ENCODE results near the gene RNF126. TPM values are rescaled to one million over a fixed set of nuclear protein-coding genes. Genes with fewer than 3 reads are reported as not detected.
A peak's percentile ranks its signal among the peaks of the same experiment; 100 is the strongest.

The RNF126 gene
- total RNA-seq, 2 experiments from 2014 or later: 80.6 to 82.2 TPM

- ChIA-PET POLR2A (no interaction called here), CTCF (no interaction called here)
- no peak for DNase-seq
- peaks cover 11% of the 10 kb centered on the region for H3K27me3 Mint-ChIP-seq
- peaks cover 2% of the 10 kb centered on the region for H3K4me1 Mint-ChIP-seq
- no peak within 1 kb of the TSS for H3K4me3 Mint-ChIP-seq
- H3K9me3 Mint-ChIP-seq: no peaks in the 10 kb centered on the region
- H3K36me3 Mint-ChIP-seq (ENCODE audit: low read depth): no peaks in the 10 kb centered on the region
- no peak within 1 kb of the TSS for H3K27ac Mint-ChIP-seq
These were observed 32.4 kb upstream of the RNF126 start, which contains the start of gene PRSS57 for GRCh38 chr19:695352-695949. Gene PRSS57 (minus strand): TSS chr19:695452. CDS start chr19:695430, 22 bp downstream.

- DNase-seq: no peak
- no peak overlapping the region for H3K27ac Mint-ChIP-seq
- no peak overlapping the region for H3K4me3 Mint-ChIP-seq
- H3K4me1 Mint-ChIP-seq: peaks cover 2% of the 10 kb centered on the region
- no peaks in the 10 kb centered on the region for H3K36me3 Mint-ChIP-seq (ENCODE audit: low read depth)
- peaks cover 11% of the 10 kb centered on the region for H3K27me3 Mint-ChIP-seq
- ChIA-PET POLR2A (no interaction called here), CTCF (no interaction called here)
- no peaks in the 10 kb centered on the region for H3K9me3 Mint-ChIP-seq
These were observed 31.7 kb upstream of the RNF126 start for GRCh38 chr19:694481-695351.

GRCh38 chr19:690203-690602, 27.2 kb upstream of the RNF126 start:
- H3K4me3 Mint-ChIP-seq: no peak overlapping the region
- POLR2A ChIA-PET: no interaction called here
- H3K9me3 Mint-ChIP-seq: no peaks in the 10 kb centered on the region
- no peak for DNase-seq
- H3K36me3 Mint-ChIP-seq (ENCODE audit: low read depth): no peaks in the 10 kb centered on the region
- no peaks in the 10 kb centered on the region for H3K4me1 Mint-ChIP-seq
- CTCF ChIA-PET: no interaction called here
- no peak overlapping the region for H3K27ac Mint-ChIP-seq
- peaks cover 7% of the 10 kb centered on the region for H3K27me3 Mint-ChIP-seq

GRCh38 chr19:688992-689391, 26.0 kb upstream of the RNF126 start:
- Mint-ChIP-seq H3K9me3 (no peaks in the 10 kb centered on the region), H3K27me3 (no peaks in the 10 kb centered on the region), H3K4me3 (no peak overlapping the region), H3K27ac (no peak overlapping the region), H3K36me3 (ENCODE audit: low read depth) (no peaks in the 10 kb centered on the region), H3K4me1 (no peaks in the 10 kb centered on the region)
- DNase-seq: no peak
- CTCF ChIA-PET: no interaction called here
- POLR2A ChIA-PET: no interaction called here

GRCh38 chr19:688214-688613, 25.2 kb upstream of the RNF126 start:
- no peak overlapping the region for H3K27ac Mint-ChIP-seq
- no peaks in the 10 kb centered on the region for H3K36me3 Mint-ChIP-seq (ENCODE audit: low read depth)
- CTCF ChIA-PET: no interaction called here
- no peak for DNase-seq
- no peak overlapping the region for H3K4me3 Mint-ChIP-seq
- no peaks in the 10 kb centered on the region for H3K4me1 Mint-ChIP-seq
- no peaks in the 10 kb centered on the region for H3K9me3 Mint-ChIP-seq
- POLR2A ChIA-PET: no interaction called here
- H3K27me3 Mint-ChIP-seq: no peaks in the 10 kb centered on the region

DNA sequence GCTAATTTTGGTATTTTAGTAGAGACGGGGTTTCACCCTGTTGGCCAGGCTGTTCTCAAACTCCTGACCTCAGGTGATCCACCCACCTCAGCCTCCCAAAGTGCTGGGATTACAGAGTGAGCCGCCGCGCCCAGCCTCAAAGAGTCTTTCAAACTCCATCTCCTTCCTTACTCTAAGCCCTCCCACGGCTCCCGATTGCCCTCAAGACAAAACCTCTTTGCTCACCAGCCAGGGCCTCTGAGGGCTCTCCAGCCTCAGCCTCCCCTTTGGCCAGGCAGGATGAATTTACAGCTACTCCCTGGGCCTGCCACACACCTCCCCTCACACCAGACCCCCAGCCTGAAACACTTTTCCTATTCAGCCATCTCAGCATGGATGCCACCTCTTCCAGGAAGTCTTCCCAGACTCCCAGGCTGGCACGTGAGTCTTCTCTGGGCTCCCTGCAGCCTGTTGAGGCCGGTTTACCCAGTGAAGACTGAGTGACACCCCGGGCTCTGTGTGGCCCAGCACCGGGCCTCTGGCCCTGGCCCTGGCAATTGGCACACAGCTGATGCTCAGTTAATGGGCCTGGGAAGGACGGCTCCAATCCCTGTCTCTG, 24.7 kb upstream of the RNF126 start:
- ChIA-PET CTCF (no interaction called here), POLR2A (no interaction called here)
- no peak for DNase-seq
- Mint-ChIP-seq H3K4me3 (no peak overlapping the region), H3K36me3 (ENCODE audit: low read depth) (no peaks in the 10 kb centered on the region), H3K27ac (no peak overlapping the region), H3K27me3 (no peaks in the 10 kb centered on the region), H3K4me1 (no peaks in the 10 kb centered on the region), H3K9me3 (no peaks in the 10 kb centered on the region)

- Mint-ChIP-seq H3K36me3 (ENCODE audit: low read depth) (no peaks in the 10 kb centered on the region), H3K27me3 (no peaks in the 10 kb centered on the region), H3K27ac (no peak overlapping the region), H3K9me3 (no peaks in the 10 kb centered on the region), H3K4me1 (no peaks in the 10 kb centered on the region), H3K4me3 (no peak overlapping the region)
- ChIA-PET POLR2A (no interaction called here), CTCF (no interaction called here)
- no peak for DNase-seq
These were observed 23.7 kb upstream of the RNF126 start for GRCh38 chr19:686589-687297.

DNA sequence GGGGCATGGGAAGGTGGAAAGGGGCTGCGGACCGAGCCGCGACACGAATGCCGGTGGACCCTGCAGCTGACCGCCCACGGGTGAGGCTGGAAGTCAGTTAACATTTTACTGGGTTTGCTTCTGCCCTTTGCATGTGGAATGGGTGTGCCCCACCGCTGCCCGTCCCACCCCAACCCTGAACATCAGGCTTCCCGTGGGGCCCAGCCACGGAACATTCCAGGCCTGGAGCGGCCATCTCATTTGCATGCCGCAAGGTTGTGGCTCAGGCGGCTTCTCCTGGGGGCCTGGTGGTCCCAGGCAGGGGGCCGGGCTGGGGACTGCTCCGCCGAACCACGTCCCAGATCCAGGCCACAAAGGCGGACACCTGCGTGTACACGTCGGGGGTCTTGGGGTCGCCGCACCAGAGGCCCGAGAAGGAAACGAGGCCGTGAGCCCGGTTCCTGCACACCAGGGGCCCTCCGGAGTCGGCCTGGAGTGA, 22.5 kb upstream of the RNF126 start:
- H3K4me3 Mint-ChIP-seq: no peak overlapping the region
- H3K4me1 Mint-ChIP-seq: peaks cover 2% of the 10 kb centered on the region
- ChIA-PET CTCF (no interaction called here), POLR2A (no interaction called here)
- H3K27me3 Mint-ChIP-seq: no peaks in the 10 kb centered on the region
- no peak overlapping the region for H3K27ac Mint-ChIP-seq
- DNase-seq: no peak
- H3K9me3 Mint-ChIP-seq: no peaks in the 10 kb centered on the region
- H3K36me3 Mint-ChIP-seq (ENCODE audit: low read depth): no peaks in the 10 kb centered on the region

DNA sequence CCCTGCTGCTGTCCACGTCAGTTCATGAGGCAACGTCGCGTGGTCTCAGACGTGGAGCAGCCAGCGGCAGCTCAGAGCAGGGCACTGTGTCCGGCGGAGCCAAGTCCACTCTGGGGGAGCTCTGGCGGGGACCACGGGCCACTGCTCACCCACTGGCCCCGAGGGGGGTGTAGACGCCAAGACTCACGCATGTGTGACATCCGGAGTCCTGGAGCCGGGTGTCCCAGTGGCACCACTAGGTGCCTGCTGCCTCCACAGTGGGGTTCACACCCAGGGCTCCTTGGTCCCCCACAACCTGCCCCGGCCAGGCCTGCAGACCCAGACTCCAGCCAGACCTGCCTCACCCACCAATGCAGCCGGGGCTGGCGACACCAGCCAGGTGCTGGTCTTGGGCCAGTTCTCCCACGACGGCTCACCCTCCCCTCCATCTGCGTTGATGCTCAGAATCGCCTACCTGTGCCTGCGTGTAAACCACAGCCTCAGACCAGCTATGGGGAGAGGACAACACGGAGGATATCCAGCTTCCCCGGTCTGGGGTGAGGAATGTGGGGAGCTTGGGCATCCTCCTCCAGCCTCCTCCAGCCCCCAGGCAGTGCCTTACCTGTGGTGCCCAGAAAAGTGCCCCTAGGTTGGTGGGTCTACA, 19.8 kb upstream of the RNF126 start:
- no peaks in the 10 kb centered on the region for H3K9me3 Mint-ChIP-seq
- no peak overlapping the region for H3K4me3 Mint-ChIP-seq
- DNase-seq: no peak
- ChIA-PET POLR2A (no interaction called here), CTCF (no interaction called here)
- H3K27ac Mint-ChIP-seq: no peak overlapping the region
- peaks cover under 1% of the 10 kb centered on the region for H3K27me3 Mint-ChIP-seq
- H3K36me3 Mint-ChIP-seq (ENCODE audit: low read depth): no peaks in the 10 kb centered on the region
- H3K4me1 Mint-ChIP-seq: peaks cover 4% of the 10 kb centered on the region

- Mint-ChIP-seq H3K4me1 (peaks cover 4% of the 10 kb centered on the region), H3K27ac (peak overlapping the region; percentile 99), H3K27me3 (peaks cover 4% of the 10 kb centered on the region)
These were observed 18.3 kb upstream of the RNF126 start for GRCh38 chr19:681029-682019.

GRCh38 chr19:680287-681028, 17.4 kb upstream of the RNF126 start:
- Mint-ChIP-seq H3K27me3 (peaks cover 8% of the 10 kb centered on the region), H3K9me3 (no peaks in the 10 kb centered on the region)

More at GRCh38 chr19:681029-682019, 18.3 kb upstream of the RNF126 start:
- H3K4me3 Mint-ChIP-seq: peak overlapping the region; percentile 82
- DNase-seq: no peak
- ChIA-PET POLR2A (interaction anchor here (1.2 to 2.8 kb wide), 2 partner anchors 18 to 175 kb away, joined by 4 to 11 read pairs; partner anchors contain the start of gene RNF126), CTCF (no interaction called here)
- H3K9me3 Mint-ChIP-seq: no peaks in the 10 kb centered on the region
- H3K36me3 Mint-ChIP-seq (ENCODE audit: low read depth): no peaks in the 10 kb centered on the region

More at GRCh38 chr19:680287-681028, 17.4 kb upstream of the RNF126 start:
- DNase-seq: peak; percentile 100
- Mint-ChIP-seq H3K4me1 (peaks cover 4% of the 10 kb centered on the region), H3K36me3 (ENCODE audit: low read depth) (no peaks in the 10 kb centered on the region), H3K4me3 (peak overlapping the region; percentile 82), H3K27ac (peak overlapping the region; percentile 99)
- CTCF ChIA-PET: interaction anchor here (0.6 kb wide), 1 partner anchor 17 kb away, joined by 6 read pairs; the partner anchor contains the start of gene RNF126
- POLR2A ChIA-PET: interaction anchor here (0.8 to 2.8 kb wide), 5 partner anchors 11 to 174 kb away, joined by 3 to 18 read pairs (median 4); partner anchors contain the start of gene RNF126
